GM21423 (cell line): ENCODE data around the gene SMAD6.
A peak's percentile ranks its signal among the peaks of the same experiment; 100 is the strongest.

ENCODE experiments used
- ATAC-seq: cut with Tn5 transposase; IDR thresholded peaks from one replicate; pipeline ENCODE4 v1.9.1; 2021; ENCODE audit warnings: mild to moderate bottlenecking, moderate library complexity; ENCODE audit not compliant: unreplicated experiment

Gene SMAD6

GRCh38 chr15:66702787-66703539, 927 bp downstream of the SMAD6 start:
- ATAC-seq, result no peak

DNA sequence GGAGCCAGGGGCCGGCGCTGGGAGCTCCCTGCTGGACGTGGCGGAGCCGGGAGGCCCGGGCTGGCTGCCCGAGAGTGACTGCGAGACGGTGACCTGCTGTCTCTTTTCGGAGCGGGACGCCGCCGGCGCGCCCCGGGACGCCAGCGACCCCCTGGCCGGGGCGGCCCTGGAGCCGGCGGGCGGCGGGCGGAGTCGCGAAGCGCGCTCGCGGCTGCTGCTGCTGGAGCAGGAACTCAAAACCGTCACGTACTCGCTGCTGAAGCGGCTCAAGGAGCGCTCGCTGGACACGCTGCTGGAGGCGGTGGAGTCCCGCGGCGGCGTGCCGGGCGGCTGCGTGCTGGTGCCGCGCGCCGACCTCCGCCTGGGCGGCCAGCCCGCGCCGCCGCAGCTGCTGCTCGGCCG, 1.5 kb downstream of the SMAD6 start:
- no peak for ATAC-seq

DNA sequence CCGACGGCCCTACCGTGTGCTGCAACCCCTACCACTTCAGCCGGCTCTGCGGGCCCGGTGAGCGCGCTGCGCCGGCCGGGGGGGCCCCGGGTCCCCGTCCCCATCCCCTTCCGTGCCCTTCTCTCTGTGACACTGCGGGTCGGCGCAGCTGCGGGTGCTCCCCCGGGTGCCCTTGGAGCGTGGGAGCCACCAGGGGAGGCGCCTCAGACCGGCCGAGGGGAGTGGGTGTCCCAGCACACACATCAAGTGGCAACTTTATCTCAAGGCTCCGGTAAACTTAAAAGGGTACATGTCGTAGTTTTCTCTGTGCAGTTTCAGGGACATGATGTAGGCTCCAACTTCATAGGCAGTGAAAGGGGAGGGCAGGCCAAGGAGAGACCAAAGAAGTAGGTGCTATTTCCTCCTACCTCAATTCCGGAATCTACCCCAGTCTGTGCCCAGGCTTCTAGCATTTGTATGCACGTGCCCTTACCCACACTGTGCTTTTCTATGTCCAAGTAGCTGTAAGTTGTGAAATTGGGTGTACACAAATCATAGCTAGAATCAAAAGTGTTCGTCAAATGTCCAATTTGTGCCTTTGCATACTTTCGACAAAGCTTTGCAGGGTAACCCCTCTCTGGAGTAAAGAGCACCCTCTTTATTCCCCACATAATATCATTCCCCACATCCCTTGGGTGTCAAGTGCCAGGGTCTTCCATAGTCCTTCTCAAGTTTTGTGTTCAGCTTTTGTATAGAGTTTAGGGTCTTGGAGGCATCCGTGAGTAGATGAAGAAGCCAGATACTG, 2.2 kb downstream of the SMAD6 start:
- no peak for ATAC-seq

DNA sequence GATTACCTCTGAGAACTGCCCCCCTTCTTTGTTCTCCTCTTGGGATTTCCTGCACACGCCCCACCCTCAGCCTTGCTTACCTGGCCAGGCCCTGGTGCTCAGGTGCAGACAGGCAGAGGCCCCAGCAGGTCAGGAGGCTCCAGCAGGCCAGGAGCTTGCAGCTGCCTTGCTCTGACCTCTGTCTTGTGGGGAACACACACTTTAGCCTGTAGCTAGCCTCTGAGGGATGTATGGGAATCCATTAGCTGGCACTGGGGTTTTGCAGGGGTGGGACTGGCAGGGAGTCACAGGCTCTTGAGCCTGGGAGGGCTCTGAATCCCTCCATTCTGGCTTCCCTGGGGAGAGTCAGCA, 2.7 kb downstream of the SMAD6 start:
- no peak for ATAC-seq

GRCh38 chr15:66705277-66706146, 3.5 kb downstream of the SMAD6 start:
- ATAC-seq, result no peak

DNA sequence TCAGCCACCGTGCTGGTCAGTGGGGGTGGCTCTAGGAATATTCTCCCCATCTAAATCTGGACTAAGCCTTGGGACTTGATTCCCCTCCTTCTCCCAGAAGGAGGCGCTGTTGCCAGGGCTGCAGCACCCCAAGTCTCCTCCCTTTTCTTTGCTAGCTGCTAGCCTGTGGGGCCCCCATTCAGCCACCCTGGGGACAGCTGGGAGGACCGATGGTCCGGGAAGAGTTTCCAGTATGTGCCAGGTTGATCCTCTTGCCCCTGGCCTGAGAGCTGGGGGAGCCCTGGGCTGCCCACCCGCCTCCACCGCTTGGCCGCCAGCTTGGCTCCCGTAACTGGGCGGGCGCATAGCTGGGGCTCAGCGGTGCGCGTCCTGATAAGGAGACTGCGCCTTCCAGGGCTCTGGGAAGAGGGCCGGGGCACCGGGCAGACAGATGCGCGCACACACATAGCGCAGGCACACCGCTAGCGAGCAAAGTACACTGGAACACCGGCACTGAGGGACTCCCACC, 4.2 kb downstream of the SMAD6 start:
- no peak for ATAC-seq

DNA sequence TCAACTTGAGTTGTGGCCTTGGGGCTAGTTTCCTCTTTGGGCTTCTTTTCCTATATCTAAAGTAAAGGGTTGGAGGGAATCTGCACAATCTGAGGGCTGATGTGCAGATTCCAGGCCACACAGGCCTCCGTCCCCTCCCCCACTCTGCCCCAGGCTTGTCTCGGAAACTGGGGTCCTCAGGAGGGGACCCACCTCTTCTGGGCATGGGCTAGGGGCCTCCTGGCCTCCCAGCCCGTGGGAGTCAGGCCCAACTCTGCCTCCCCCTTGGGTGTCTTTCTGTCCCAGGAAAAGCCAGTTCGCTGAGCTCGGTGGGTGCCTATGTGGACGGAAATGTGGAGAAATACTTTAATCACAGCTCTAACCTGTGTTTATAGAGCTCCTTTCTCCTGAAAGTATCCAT, 4.8 kb downstream of the SMAD6 start:
- no peak for ATAC-seq

GRCh38 chr15:66707310-66708082, 5.5 kb downstream of the SMAD6 start:
- ATAC-seq, result no peak

GRCh38 chr15:66708389-66708788, 6.4 kb downstream of the SMAD6 start:
- no peak for ATAC-seq

DNA sequence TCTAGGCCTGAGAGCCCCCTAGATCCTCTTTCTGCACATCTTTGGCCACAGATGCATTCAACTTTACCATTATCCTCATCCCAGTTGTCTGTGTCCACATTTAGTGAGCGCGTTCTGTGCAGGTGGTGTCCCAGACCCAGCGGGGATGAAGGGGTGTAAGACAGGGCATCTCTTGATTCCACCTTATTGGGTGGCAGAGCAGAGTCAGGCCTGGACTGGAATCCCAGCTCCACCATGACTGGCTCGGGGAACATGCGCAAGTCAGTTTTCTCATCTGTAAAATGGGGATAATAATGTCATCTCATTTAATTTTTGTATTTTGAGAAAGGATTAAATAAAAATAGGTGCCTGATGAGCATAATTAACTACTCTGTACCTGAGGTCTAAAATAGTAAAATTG, 7.8 kb downstream of the SMAD6 start:
- ATAC-seq, result no peak

DNA sequence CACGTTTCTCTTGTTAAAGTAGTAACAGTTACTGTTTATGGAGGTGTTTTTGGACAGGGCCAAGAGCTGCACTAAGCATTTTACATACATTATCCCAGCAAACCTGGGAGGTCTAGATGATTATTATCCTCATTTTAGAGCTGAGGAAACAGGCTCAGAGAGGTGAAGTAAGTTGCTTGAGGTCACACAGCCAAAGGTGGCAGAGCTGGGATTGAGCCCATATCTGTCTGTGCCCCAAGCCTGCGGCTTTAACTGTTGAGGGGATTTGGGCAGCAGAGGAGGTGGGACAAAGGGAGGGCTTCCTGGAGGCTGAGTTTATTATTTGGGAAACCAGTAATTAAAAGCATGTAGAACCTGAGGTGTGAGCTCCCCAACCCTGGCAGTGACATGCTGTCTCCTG, 9.2 kb downstream of the SMAD6 start:
- no peak for ATAC-seq

GRCh38 chr15:66711862-66712261, 9.8 kb downstream of the SMAD6 start:
- ATAC-seq, result no peak

DNA sequence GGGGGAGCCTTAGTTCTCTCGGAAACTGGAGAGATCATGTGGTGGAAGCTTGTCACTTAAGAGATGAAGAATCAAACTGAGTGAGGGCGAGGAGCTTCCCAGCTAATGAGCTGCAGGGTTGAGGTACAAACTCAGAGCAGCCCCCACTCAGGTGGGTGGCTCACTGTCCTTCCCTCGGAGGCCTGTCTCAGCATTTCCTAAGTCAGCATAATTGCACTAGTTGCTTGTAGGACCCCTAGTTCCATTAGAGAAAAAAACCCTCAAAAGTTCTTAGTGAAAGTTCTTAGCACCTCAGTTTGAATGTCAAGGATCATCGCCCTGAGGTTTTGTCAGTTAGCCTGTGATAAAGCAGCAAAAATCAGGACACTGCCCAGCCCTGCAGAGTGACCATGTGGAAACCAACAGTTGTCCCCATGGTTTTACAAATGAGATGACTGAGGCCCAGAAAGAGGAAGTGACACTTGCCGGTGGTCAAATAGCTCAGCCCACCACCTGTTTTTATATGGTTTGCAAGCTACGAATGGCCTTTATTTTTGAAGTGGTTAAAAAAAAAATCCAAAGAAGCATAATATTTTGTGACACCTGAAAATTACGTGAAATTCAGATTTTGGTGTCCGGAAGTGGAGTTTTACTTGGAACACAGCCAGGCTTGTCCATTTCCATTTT, 11.9 kb downstream of the SMAD6 start:
- ATAC-seq, result peak; percentile 66

DNA sequence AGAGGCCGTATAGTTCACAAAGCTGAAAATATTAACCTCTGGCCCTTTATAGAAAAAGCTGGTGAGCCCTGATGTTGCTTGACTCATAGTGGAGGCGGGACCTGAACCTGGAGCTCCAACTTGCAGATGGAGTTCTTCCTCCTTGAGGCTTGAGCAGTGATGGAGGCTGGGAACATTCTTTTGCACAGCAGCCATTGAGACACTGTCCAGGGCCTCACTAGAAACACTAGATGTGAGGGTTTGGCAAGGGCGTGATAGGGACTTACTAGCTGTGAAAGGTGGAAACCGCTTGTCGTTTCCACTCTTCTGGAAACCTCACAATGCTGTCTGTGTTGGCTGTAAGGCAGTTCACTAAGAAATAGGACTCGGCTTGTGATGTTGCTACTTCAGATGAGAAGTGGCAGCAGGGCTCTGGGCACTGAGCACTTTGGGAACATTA, 12.5 kb downstream of the SMAD6 start:
- peak; percentile 17 for ATAC-seq

DNA sequence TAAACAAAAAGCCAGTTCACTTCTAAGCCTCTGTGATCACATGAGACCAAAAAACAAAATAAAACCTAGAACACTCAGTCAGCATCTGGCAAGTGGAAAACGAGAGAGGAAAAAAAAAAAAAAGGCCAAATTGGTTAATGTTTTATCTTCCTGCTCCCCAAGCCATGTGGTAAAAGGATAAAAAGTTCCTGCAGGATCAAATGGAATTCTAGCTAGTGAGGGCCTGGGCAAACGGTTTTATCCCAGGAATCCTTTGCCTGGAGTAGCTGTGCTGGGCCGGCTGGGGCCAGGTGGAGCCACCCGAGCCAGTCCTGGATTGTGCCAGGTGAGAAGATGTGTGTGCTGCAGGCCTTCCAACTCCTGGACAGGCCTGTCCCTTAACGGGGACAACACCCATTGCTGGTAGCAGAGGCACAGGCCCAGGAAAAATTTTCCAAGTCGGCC, 13.2 kb downstream of the SMAD6 start:
- ATAC-seq, result no peak

GRCh38 chr15:66715720-66716655, 14.0 kb downstream of the SMAD6 start:
- no peak for ATAC-seq

DNA sequence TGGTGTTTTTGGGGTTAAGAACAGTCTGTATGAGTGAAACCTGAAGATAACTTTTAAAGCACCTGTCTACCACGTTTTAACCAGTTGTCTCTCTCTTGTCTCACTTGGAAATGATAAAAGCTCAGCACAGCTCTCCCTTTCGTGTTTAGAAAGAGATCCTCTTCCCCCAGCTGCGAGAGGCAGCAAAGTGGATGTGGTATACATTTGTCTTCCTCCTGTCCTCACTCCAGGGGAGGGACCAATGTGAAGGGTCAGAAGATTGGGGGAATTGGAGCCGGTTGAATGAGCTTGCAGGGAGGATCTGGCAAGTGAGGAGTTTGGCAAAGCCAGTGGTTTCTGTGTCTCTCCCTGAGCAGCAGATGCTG, 14.6 kb downstream of the SMAD6 start:
- no peak for ATAC-seq

DNA sequence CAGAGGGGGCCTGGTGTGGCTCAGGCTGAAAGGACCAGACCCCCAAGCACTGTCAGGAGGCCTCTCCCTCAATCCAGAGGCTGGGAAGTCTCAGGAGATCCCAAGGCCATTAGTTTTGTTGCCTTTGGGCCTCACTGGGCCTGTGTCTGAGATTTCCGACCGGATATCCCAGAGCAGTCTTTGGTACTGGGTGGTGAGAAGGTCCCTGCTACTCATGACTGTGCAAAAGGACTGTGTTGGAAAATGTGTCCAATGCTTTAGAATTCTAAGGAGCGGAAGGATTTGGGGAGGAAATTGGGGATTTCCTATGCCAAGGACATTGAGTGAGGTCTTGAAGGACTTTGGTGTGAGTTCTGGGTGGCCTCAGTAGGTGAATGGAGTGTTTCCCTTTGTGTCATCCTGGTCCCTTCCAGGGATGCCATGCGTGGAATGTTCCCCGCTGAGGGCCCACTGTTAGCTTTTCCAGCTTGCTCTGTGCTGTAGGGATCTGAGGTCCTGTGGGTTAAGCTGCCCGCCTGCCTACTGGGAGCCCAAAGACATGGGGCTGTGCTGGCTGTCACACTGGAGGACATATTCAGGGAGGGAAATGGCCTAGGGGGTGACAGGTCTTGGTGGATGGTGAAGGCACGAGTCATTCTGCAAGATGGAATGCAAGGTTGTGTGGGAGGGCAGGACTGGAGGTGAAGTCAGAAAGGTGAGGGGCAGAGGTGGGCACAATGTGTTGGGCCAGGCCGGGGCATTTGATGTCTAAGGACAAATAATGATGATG, 16.4 kb downstream of the SMAD6 start:
- no peak for ATAC-seq
